Measurements from ENCODE around the gene EVC2. TPM values are rescaled to one million over a fixed set of nuclear protein-coding genes. Genes with fewer than 3 reads are reported as not detected.

Gene EVC2
- total RNA-seq, 2 donors from 2014 or later, result 0.49 to 0.93 TPM

DNA sequence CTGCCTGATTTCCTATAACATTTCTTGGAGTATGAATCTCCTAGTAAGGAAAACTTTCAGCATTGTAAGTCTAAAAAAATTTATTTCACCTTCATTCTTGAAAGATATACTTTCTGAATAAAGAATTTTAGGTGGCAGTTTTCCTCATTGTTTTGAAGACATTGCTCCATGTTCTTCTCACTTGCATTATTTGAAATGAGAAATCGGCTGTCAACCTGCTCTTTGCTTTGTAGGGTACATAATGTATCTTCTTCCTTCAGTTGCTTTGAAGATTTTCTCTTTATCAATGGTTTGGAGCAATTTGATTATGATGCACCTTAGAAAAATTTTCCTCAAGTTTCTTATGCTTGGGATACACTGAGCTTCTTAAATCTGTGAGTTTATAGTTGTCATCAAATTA, 120.3 kb downstream of the EVC2 start:
- no peak overlapping the region for H3K9ac ChIP-seq (ENCODE audit: low read depth in 2 of 2, low read length in 2 of 2)
- H3K36me3 ChIP-seq, result no peaks in the 10 kb centered on the region
- H3K4me1 ChIP-seq, result no peaks in the 10 kb centered on the region
- TF ChIP-seq, protein P1, sequence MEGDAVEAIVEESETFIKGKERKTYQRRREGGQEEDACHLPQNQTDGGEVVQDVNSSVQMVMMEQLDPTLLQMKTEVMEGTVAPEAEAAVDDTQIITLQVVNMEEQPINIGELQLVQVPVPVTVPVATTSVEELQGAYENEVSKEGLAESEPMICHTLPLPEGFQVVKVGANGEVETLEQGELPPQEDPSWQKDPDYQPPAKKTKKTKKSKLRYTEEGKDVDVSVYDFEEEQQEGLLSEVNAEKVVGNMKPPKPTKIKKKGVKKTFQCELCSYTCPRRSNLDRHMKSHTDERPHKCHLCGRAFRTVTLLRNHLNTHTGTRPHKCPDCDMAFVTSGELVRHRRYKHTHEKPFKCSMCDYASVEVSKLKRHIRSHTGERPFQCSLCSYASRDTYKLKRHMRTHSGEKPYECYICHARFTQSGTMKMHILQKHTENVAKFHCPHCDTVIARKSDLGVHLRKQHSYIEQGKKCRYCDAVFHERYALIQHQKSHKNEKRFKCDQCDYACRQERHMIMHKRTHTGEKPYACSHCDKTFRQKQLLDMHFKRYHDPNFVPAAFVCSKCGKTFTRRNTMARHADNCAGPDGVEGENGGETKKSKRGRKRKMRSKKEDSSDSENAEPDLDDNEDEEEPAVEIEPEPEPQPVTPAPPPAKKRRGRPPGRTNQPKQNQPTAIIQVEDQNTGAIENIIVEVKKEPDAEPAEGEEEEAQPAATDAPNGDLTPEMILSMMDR (IDR thresholded peaks at IDR 0.05), result no peak
- H3K4me3 ChIP-seq, result no peak overlapping the region
- H3K9me3 ChIP-seq, result no peaks in the 10 kb centered on the region
- no peak overlapping the region for H3K27ac ChIP-seq
- H3K27me3 ChIP-seq, result no peaks in the 10 kb centered on the region
- no peak for DNase-seq
- intact Hi-C loops (cut with DNase I), result no loop called here

DNA sequence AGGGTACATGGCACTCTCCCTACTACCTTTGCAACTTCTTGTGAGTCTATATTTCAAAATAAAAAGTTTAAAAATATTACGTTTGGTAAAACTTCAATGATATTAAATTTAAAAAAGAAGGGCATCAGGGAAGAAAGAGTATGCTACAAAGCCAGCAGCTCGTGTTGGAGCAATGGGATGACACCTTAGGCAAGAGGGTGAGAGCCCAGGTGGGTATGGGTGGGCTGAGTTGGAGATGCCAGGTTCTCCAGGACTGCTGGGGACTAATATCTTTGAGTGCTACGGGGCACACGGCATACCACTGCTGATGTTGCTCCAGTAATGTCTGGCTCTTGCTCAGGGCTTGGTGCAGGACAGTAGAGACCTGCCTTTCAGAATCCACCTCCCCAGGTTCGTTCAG, 132.4 kb downstream of the EVC2 start:
- H3K36me3 ChIP-seq, result no peaks in the 10 kb centered on the region
- H3K27ac ChIP-seq, result no peak overlapping the region
- intact Hi-C loops (cut with DNase I), result no loop called here
- no peak for DNase-seq
- TF ChIP-seq, protein P1 (IDR thresholded peaks at IDR 0.05), result no peak
- no peaks in the 10 kb centered on the region for H3K27me3 ChIP-seq
- H3K4me1 ChIP-seq, result no peaks in the 10 kb centered on the region
- H3K9ac ChIP-seq (ENCODE audit: low read depth in 2 of 2, low read length in 2 of 2), result no peak overlapping the region
- H3K9me3 ChIP-seq, result no peaks in the 10 kb centered on the region
- no peak overlapping the region for H3K4me3 ChIP-seq

DNA sequence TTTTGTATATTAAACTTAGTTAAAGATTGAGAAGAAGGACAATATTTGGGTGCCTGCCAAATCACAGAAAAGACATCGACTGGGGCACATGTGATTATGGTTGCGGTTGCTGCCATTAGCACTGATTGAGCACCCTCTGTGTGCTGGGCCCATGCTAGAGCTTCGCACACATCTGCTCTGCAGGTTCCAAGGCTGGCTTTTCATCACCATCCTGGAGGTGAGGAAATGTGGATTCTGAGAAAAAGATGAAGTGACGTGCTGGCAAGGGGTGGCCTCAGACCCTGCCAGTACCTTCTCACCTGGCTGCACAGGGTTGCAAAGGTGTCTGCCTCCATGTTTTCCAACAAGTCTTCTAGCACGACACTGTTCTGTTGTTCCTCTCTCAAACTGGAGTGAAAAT, 134.0 kb downstream of the EVC2 start:
- no peak for DNase-seq
- intact Hi-C loops (cut with DNase I), result no loop called here
- Histone ChIP-seq H3K4me3 (no peak overlapping the region), H3K36me3 (no peaks in the 10 kb centered on the region), H3K27me3 (no peaks in the 10 kb centered on the region), H3K27ac (no peak overlapping the region), H3K9ac (ENCODE audit: low read depth in 2 of 2, low read length in 2 of 2) (no peak overlapping the region), H3K9me3 (no peaks in the 10 kb centered on the region), H3K4me1 (no peaks in the 10 kb centered on the region)
- TF ChIP-seq, protein P1 (IDR thresholded peaks at IDR 0.05), result no peak

DNA sequence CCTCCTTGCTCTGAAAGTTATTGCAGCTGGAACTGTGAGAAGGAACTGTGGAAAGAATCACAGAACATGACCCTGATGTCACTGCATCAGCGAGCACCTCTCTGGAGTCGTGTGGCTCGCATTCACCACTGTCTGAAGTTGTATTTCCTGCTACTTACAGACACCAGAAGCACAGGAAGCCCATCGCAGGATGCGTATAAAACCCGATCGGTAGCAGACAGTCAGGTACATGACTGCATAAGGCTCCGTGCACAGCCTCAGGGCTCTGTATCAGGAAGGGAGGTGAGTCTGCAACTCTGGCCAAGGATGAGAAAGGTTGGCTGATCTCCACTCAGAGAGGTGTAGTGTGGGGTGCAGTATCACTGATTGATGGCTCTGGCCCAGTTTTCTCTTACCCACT, 134.4 kb downstream of the EVC2 start:
- no peak overlapping the region for H3K4me3 ChIP-seq
- no peaks in the 10 kb centered on the region for H3K4me1 ChIP-seq
- no peaks in the 10 kb centered on the region for H3K27me3 ChIP-seq
- H3K36me3 ChIP-seq, result no peaks in the 10 kb centered on the region
- no peak overlapping the region for H3K27ac ChIP-seq
- no peak overlapping the region for H3K9ac ChIP-seq (ENCODE audit: low read depth in 2 of 2, low read length in 2 of 2)
- TF ChIP-seq, protein P1 (IDR thresholded peaks at IDR 0.05), result no peak
- H3K9me3 ChIP-seq, result no peaks in the 10 kb centered on the region
- DNase-seq, result no peak
- intact Hi-C loops (cut with DNase I), result no loop called here

DNA sequence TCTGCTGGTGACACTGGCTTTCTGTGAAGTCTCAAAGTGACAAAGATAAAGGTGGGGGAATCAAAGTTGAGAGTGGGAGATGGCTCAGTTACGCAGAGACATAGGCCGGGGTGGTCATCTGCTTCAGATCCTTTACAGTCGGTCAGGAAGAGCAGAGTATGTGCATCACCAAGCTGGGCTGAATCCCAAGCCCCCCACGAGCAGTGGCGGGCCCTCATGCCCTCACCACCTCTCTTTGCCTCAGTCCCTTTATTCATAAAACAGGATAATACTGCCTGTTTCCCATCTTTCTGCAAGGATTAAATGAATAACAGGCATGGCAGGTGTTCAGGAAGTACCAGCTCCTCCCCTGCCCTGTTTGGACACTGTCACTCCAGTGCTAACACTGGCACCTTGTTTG, 135.6 kb downstream of the EVC2 start:
- intact Hi-C loops (cut with DNase I), result no loop called here
- H3K9me3 ChIP-seq, result no peaks in the 10 kb centered on the region
- H3K4me1 ChIP-seq, result no peaks in the 10 kb centered on the region
- no peak overlapping the region for H3K9ac ChIP-seq (ENCODE audit: low read depth in 2 of 2, low read length in 2 of 2)
- H3K4me3 ChIP-seq, result no peak overlapping the region
- TF ChIP-seq, protein P1 (IDR thresholded peaks at IDR 0.05), result no peak
- H3K27me3 ChIP-seq, result no peaks in the 10 kb centered on the region
- H3K36me3 ChIP-seq, result no peaks in the 10 kb centered on the region
- no peak for DNase-seq
- H3K27ac ChIP-seq, result no peak overlapping the region

DNA sequence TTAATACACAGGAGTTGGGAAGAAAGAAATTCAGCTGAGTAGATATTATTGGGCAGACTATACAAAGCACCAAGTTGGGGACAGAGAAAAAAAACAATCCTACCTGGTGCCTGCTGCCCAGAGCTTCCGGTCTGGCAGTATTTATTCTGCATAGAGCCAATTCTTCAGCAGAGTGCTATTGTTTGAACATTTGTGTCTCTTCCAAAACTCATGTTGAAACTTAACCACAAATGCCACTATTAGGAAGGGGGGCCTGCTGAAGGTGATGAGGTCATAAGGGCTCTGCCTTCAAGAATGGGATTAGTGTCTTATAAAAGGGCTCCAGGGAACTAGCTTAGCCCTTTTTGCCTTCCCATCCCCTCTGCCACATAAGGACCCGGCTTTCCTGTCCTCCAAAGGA, 136.2 kb downstream of the EVC2 start:
- Histone ChIP-seq H3K27ac (no peak overlapping the region), H3K36me3 (no peaks in the 10 kb centered on the region), H3K9ac (ENCODE audit: low read depth in 2 of 2, low read length in 2 of 2) (no peak overlapping the region), H3K4me3 (no peak overlapping the region), H3K4me1 (no peaks in the 10 kb centered on the region), H3K27me3 (no peaks in the 10 kb centered on the region), H3K9me3 (no peaks in the 10 kb centered on the region)
- intact Hi-C loops (cut with DNase I), result no loop called here
- no peak for DNase-seq
- TF ChIP-seq, protein P1 (IDR thresholded peaks at IDR 0.05), result no peak
